Skin of body (tissue), 2 donors: ENCODE results near the gene MSL3B. TPM values are rescaled to one million over a fixed set of nuclear protein-coding genes. Genes with fewer than 3 reads are reported as not detected.

Experiments
- DNase-seq: peaks from one replicate; lab custom pipeline; 2025; lab: John Stamatoyannopoulos, UW
- total RNA-seq: library from RNA; depleted of rRNA; stranded (reverse); fragments of >200 nt; gene quantifications from one replicate; pipeline ENCODE4 v1.2.3, GENCODE V29; 2014

MSL3B gene

DNA sequence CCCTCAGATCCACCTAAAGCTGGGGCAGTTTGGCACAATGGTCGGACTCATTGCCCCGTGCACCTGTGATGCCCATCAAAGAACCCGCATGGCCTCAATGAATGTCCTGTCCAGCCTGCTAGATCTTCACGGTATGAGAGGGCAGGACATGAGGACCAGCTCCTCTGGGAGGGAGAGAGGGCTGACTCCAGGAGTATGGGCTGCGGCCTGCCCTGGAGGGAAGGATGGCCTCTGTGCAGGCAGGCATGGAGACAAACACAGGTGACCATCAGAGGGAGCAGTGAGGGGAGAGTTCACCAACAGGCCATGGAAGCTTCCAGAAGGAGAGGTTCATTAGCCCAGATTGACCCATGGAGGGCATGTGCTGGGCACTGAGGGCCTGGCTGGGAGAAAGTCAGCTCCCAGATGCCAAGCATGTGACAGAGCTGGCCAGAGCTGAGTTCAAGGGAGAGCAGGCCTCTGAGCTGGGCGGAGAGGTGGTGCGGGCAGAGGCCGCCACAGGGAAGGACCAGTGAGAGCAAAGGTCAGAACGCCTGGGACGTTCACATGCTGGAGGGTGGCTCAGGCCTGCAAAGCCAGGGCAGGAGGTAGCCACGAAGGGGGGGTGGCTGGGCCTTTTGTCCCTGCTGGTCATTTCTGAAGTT lies 50.1 kb downstream of the MSL3B start:
- no peak for DNase-seq

DNA sequence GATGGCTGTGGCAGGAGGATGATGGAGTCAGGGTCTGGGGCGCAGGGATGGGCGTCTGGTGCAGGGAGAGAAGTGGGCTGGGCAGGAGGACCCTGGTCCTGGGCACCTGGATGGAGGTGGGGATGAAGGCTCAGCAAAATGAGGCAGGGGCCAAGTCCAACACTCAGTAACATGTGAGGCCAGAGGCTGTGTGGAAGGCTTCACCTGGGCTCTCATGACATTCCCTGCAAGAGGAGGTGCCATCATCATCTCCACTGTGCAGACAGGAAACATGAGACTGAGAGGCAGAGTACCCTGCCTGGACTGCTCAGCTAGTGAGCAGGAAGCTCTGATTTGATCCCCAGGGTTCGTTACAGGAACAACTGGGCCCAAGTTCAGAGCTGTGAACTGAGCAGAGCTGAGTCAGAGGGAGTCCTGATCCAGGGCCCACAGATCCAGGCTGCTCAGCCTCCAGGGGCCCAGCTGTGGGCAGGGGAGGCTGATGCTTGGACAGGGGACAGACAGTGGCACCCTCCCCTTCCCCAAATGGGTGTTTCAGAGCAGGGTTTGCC lies 50.8 kb downstream of the MSL3B start:
- DNase-seq = no peak

- DNase-seq = no peak
These were observed 51.4 kb downstream of the MSL3B start for GRCh38 chr2:233816771-233817170.

- no peak for DNase-seq
These were observed 51.9 kb downstream of the MSL3B start for GRCh38 chr2:233816334-233816733.

DNA sequence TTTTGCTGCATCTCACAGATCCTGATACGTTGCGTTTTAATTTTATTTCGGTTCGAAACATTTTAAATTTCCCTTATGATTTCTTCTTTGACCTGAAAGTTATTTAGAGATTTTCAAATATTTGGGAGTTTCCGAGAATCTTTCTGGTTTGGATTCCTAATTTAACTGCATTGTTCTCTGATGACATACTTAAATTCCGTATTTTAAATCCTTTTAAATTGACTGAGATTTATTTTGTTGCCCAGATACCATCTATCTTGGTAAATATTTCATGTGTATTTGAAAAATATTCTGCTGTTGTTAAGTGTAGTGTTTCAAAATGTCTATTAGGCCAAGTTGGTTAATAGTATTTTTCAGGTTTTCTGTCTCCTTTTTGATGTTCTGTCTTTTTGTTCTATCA lies 52.3 kb downstream of the MSL3B start:
- no peak for DNase-seq

Other genes with a start within 250 kb of the MSL3B start
- gene UGT1A10, start 231.9 kb downstream of the MSL3B start, total RNA-seq = not detected
- not detected for gene UGT1A9, start 196.5 kb downstream of the MSL3B start, total RNA-seq
- 0.30 TPM for gene UGT1A7, start 186.5 kb downstream of the MSL3B start, total RNA-seq
- gene UGT1A6, start 175.5 kb downstream of the MSL3B start, total RNA-seq = 3.0 TPM
- not detected for gene UGT1A5, start 155.5 kb downstream of the MSL3B start, total RNA-seq
- not detected for gene UGT1A4, start 149.7 kb downstream of the MSL3B start, total RNA-seq
- not detected for gene UGT1A3, start 139.3 kb downstream of the MSL3B start, total RNA-seq
- 0.10 TPM for gene UGT1A1, start 108.1 kb downstream of the MSL3B start, total RNA-seq
- 0.49 TPM for gene MROH2A, start 90.1 kb downstream of the MSL3B start, total RNA-seq
- 6.6 TPM for gene HJURP, start 13.9 kb downstream of the MSL3B start, total RNA-seq
- gene TRPM8, start 49.0 kb upstream of the MSL3B start, total RNA-seq = 0.10 TPM
- not detected for gene SPP2, start 182.3 kb upstream of the MSL3B start, total RNA-seq